ES-I3 (cell line): ENCODE data around the gene MICU2.
"Not testable (repeated sequence)": the region's sequence is repeated elsewhere in the genome, so short reads cannot be mapped to it uniquely, and the experiment has no call there.

Source experiments
- H3K36me3 ChIP-seq: 2 replicates; pipeline ENCODE4 v1.6.1; 2013; ENCODE audit warnings: mild to moderate bottlenecking, low read length, control low read depth, moderate library complexity; ENCODE audit not compliant: insufficient read depth
- H3K4me1 ChIP-seq: 2 replicates; pipeline ENCODE4 v1.6.1; 2013; ENCODE audit warnings: mild to moderate bottlenecking, control low read depth, low read length; ENCODE audit not compliant: insufficient read depth
- H3K9ac ChIP-seq: 2 replicates; pipeline ENCODE4 v1.6.1; 2013; ENCODE audit warnings: low read depth, mild to moderate bottlenecking, low read length, moderate library complexity
- H3K9me3 ChIP-seq: 2 replicates; pipeline ENCODE4 v1.6.1; 2013; ENCODE audit warnings: mild to moderate bottlenecking, low read length, moderate library complexity; ENCODE audit not compliant: control insufficient read depth, insufficient read depth

MICU2 gene

GRCh38 chr13:21580736-21581135 is 23.2 kb downstream of the MICU2 start:
- no peak overlapping the region for H3K9ac ChIP-seq

GRCh38 chr13:21579754-21580316 is 24.1 kb downstream of the MICU2 start:
- Histone ChIP-seq H3K36me3 (no peaks in the 10 kb centered on the region; the same call in 1 of the 2 replicates), H3K9me3 (peaks cover 7% of the 10 kb centered on the region), H3K9ac (no peak overlapping the region), H3K4me1 (no peaks in the 10 kb centered on the region)

More at GRCh38 chr13:21580736-21581135, 23.2 kb downstream of the MICU2 start:
- H3K9me3 ChIP-seq: peaks cover 7% of the 10 kb centered on the region
- H3K36me3 ChIP-seq: no peaks in the 10 kb centered on the region; the same call in 1 of the 2 replicates
- no peaks in the 10 kb centered on the region for H3K4me1 ChIP-seq

DNA sequence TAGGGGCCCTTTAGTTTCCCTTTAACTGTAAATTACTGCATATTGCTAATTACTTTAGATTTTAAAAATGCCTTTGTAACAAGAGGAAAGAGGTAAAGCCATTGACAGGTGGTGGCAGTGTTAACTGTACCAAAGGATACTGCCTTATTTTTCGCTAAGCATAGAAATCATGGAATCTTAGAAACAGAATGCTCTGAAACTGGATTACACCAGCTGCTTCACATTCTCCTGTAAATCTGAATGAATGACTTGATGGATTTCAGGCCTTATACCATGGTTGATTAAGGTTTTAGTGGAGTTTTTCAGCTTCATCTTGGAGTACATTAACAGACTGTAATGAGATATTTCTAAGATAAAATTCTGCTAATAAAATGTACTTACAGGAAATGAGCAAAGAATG is 25.2 kb downstream of the MICU2 start:
- Histone ChIP-seq H3K4me1 (no peaks in the 10 kb centered on the region), H3K36me3 (no peaks in the 10 kb centered on the region; the same call in 1 of the 2 replicates)

GRCh38 chr13:21576426-21576825 is 27.5 kb downstream of the MICU2 start:
- Histone ChIP-seq H3K4me1 (no peaks in the 10 kb centered on the region), H3K9ac (no peak overlapping the region), H3K9me3 (no peaks in the 10 kb centered on the region), H3K36me3 (no peaks in the 10 kb centered on the region)

More for the DNA sequence above, 25.2 kb downstream of the MICU2 start:
- Histone ChIP-seq H3K9ac (no peak overlapping the region), H3K9me3 (peaks cover 7% of the 10 kb centered on the region)

- Histone ChIP-seq H3K9ac (no peak overlapping the region), H3K9me3 (no peaks in the 10 kb centered on the region), H3K36me3 (no peaks in the 10 kb centered on the region), H3K4me1 (no peaks in the 10 kb centered on the region)
Measured at GRCh38 chr13:21573920-21574712, 29.9 kb downstream of the MICU2 start.

GRCh38 chr13:21569686-21570085 is 34.3 kb downstream of the MICU2 start:
- Histone ChIP-seq H3K36me3 (peaks cover 7% of the 10 kb centered on the region; the same call in 1 of the 2 replicates), H3K4me1 (no peaks in the 10 kb centered on the region), H3K9me3 (no peaks in the 10 kb centered on the region), H3K9ac (no peak overlapping the region)

DNA sequence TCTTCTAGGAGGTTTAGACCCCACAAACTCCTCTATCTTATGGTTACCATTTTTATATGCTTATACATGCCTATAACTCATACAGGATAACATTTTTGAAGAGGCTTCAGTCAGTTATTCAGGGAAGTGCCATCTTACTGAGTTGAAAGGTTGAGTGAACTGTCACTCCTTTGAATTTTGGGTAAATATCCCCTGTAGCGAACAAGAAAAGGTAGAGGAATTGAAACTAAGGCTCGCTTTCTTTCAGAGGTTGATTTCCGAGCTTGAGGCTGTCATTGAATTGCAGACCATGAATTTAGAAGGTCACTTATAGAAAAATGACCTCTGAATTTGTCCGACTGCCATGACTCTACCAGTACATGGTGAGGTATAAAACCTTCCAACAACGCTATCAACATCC is 35.1 kb downstream of the MICU2 start:
- H3K9ac ChIP-seq: no peak overlapping the region
- H3K9me3 ChIP-seq: no peaks in the 10 kb centered on the region
- peaks cover 10% of the 10 kb centered on the region; the same call in 1 of the 2 replicates for H3K36me3 ChIP-seq
- H3K4me1 ChIP-seq: no peaks in the 10 kb centered on the region

GRCh38 chr13:21567714-21568113 is 36.3 kb downstream of the MICU2 start:
- peaks cover 10% of the 10 kb centered on the region; the same call in 1 of the 2 replicates for H3K36me3 ChIP-seq
- H3K9ac ChIP-seq: no peak overlapping the region
- no peaks in the 10 kb centered on the region for H3K9me3 ChIP-seq
- H3K4me1 ChIP-seq: no peaks in the 10 kb centered on the region

- Histone ChIP-seq H3K9ac (no peak overlapping the region), H3K36me3 (no peaks in the 10 kb centered on the region; the same call in 1 of the 2 replicates), H3K4me1 (no peaks in the 10 kb centered on the region), H3K9me3 (no peaks in the 10 kb centered on the region)
Measured at GRCh38 chr13:21557995-21558394, 46.0 kb downstream of the MICU2 start.

DNA sequence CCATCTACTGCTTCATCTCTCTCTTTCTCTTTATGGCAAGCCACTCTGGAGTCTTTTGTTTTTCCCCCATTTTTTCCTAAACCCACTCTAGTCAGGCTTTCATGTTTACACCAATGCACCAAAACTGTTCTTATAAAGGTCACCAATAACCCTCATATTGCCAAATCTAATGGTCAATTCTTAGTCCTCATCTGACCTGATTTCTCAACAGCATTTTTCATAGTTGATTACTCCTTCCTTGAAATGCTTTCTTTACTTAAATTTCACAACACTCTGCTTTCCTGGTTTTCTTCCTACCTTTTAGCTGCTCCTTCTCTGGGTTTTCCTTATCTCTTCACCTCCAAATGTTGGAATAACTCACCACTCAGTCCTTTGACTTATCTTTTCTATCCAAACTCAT is 47.9 kb downstream of the MICU2 start:
- no peaks in the 10 kb centered on the region for H3K9me3 ChIP-seq
- H3K36me3 ChIP-seq: no peaks in the 10 kb centered on the region; the same call in 1 of the 2 replicates
- H3K4me1 ChIP-seq: no peaks in the 10 kb centered on the region
- H3K9ac ChIP-seq: no peak overlapping the region

GRCh38 chr13:21553261-21553660 is 50.7 kb downstream of the MICU2 start:
- H3K4me1 ChIP-seq, H3K9me3 ChIP-seq, H3K9ac ChIP-seq, H3K36me3 ChIP-seq: not testable (repeated sequence)

- Histone ChIP-seq H3K9me3 (no peaks in the 10 kb centered on the region), H3K36me3 (no peaks in the 10 kb centered on the region), H3K4me1 (no peaks in the 10 kb centered on the region), H3K9ac (no peak overlapping the region)
Measured at GRCh38 chr13:21550918-21551317, 53.1 kb downstream of the MICU2 start.

DNA sequence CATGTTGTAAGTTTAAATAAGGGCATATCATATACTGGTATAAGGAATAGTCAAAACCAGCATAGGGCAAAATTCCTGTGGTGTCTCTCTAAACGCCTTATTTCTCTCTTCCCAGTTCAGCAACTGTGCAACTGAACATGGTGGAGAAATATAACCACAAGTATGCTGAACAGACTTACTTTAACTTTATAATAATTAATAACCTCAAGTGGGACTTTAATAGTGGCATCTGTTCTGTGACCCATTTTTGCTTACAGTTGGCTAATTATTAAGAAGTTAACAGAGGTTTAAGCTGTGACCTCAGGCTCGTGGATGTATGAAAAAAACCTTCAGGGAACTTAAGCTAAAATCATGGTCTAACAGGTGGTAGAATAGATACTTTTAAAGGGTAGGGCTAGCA is 54.3 kb downstream of the MICU2 start:
- Histone ChIP-seq H3K36me3 (no peaks in the 10 kb centered on the region; the same call in 1 of the 2 replicates), H3K4me1 (no peaks in the 10 kb centered on the region), H3K9ac (no peak overlapping the region), H3K9me3 (no peaks in the 10 kb centered on the region)

DNA sequence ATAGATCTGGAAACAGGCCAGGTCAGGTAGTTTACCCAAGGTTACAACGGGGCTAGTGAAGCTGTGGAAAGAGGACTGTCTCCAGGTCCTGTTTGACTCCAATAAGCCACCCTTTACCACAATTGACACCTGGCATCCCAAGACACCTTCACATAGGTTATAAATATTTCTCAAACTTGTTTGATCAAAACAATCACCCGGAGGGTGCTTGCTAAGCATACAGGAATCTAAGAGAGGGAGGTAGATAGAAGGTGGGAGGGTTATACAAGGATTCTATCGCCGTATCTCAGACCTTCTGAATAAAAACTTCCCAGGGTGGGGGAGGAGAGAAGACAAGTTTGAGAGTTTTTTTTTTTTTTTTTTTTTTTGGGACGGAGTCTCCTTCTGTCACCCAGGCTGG is 55.4 kb downstream of the MICU2 start:
- H3K36me3 ChIP-seq: no peaks in the 10 kb centered on the region; the same call in 1 of the 2 replicates
- H3K9me3 ChIP-seq: no peaks in the 10 kb centered on the region
- no peak overlapping the region for H3K9ac ChIP-seq
- no peaks in the 10 kb centered on the region for H3K4me1 ChIP-seq

DNA sequence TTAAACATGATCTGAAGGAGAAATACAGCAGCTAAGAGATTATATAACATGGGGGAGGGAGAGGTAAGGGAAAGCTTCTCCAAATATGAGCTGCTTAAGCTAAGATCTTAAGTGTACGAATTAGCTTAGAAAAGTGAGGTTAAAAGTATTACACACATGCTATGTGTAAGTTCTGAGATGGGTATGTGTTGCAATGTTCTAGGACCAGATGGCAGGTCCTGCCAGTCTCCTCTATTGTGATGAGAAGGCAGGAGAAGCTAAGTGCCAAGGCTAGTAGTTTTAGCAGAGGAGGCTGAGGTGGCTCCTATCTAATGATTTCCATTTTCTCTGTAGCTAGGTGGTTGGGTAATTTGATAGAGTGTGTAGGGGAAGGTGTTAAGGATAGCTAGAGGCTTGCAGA is 57.6 kb downstream of the MICU2 start:
- Histone ChIP-seq H3K36me3 (no peaks in the 10 kb centered on the region; the same call in 1 of the 2 replicates), H3K9me3 (no peaks in the 10 kb centered on the region), H3K4me1 (no peaks in the 10 kb centered on the region), H3K9ac (no peak overlapping the region)
